Small intestine (tissue), 16 donors: ENCODE results near the gene DDN. TPM values are rescaled to one million over a fixed set of nuclear protein-coding genes. Genes with fewer than 3 reads are reported as not detected.

Source experiments
- DNase-seq, 2 donors: peaks; one replicate each; pipeline versions ENCODE4 v3.0.0 to v3.0.0-alpha.2; 2013
- FAIRE-seq: peaks from 2 replicates; lab custom pipeline; 2012; peaks lifted over from hg19 to GRCh38; lab: Jason Lieb, UNC
- H3K27ac ChIP-seq, 3 donors: one replicate each; pipeline ENCODE4 v1.5.1; 2013; ENCODE audit warnings: low read length in 2 of 3, mild to moderate bottlenecking in 2 of 3, control low read depth in 1 of 3, inconsistent platforms in 1 of 3, low read depth in 1 of 3, moderate library complexity in 1 of 3
- H3K27me3 ChIP-seq, 3 donors: one replicate each; pipeline ENCODE4 v1.6.1; 2013; ENCODE audit warnings: low read length in 3 of 3, inconsistent platforms in 1 of 3; ENCODE audit not compliant: control insufficient read depth in 3 of 3, insufficient read depth in 3 of 3
- H3K36me3 ChIP-seq, 3 donors: one replicate each; pipeline ENCODE4 v1.6.1; 2013; ENCODE audit warnings: low read length in 3 of 3, inconsistent platforms in 1 of 3, low read depth in 1 of 3, mild to moderate bottlenecking in 1 of 3, moderate library complexity in 1 of 3; ENCODE audit not compliant: control insufficient read depth in 3 of 3, insufficient read depth in 2 of 3
- H3K4me1 ChIP-seq, 3 donors: one replicate each; pipeline ENCODE4 v1.6.1; 2013; ENCODE audit warnings: low read length in 2 of 3, inconsistent platforms in 1 of 3, low read depth in 1 of 3, mild to moderate bottlenecking in 1 of 3, moderate library complexity in 1 of 3; ENCODE audit not compliant: control insufficient read depth in 3 of 3, insufficient read depth in 2 of 3
- H3K4me3 ChIP-seq, 3 donors: one replicate each; pipeline ENCODE4 v1.5.1; 2013; ENCODE audit warnings: low read length in 3 of 3, control low read depth in 1 of 3, inconsistent platforms in 1 of 3, low read depth in 1 of 3, mild to moderate bottlenecking in 1 of 3, moderate library complexity in 1 of 3
- H3K9me3 ChIP-seq, 2 donors: one replicate each; pipeline ENCODE4 v1.6.1; 2013; ENCODE audit warnings: low read depth in 1 of 2, low read length in 1 of 2; ENCODE audit not compliant: control insufficient read depth in 2 of 2, insufficient read depth in 1 of 2
- WGBS, 3 donors: extraction: QIAGEN DNeasy Blood & Tissue Kit; methylation state at CpG; one replicate each; pipeline ENCODE4 v1.1.7; 2013; 5-methylcytosine and 5-hydroxymethylcytosine counted together
- long read RNA-seq, 10 donors: transcript quantifications; one replicate each; lab custom pipeline, GENCODE V29; 2026
- polyA plus RNA-seq, 4 donors: library from polyadenylated mRNA; stranded (reverse) in 3 of 4; unstranded in 1 of 4; fragments of 200-250 nt in 3 of 4; fragments of 120-200 nt in 1 of 4; gene quantifications; one replicate each; pipeline versions ENCODE4 v1.2.1 to v1.2.3, GENCODE V29; 2013
- donor health status: healthy with polysubstance abuse.
- donor health status: control.
- donor health status: control.
- donor health status: Bipolar disorder and iron deficiency.
- donor health status: healthy.

Gene DDN
- under 1 TPM in 3 of 4 donors, not detected in 1; 0.16 to 0.22 (median 0.19) TPM for polyA plus RNA-seq
- long read RNA-seq, donor 1 = 0 reads
- long read RNA-seq, donor 2 = 0 reads
- long read RNA-seq, donor 3 = 0 reads
- long read RNA-seq, donor 4 = 0 reads
- long read RNA-seq, donor 5 = 0 reads
- long read RNA-seq, donor 6 = 0 reads
- long read RNA-seq, donor 7 = 0 reads
- long read RNA-seq, donor 8 = 0 reads
- long read RNA-seq, donor 9 = 0 reads
- long read RNA-seq, donor 10 = 0 reads

DNA sequence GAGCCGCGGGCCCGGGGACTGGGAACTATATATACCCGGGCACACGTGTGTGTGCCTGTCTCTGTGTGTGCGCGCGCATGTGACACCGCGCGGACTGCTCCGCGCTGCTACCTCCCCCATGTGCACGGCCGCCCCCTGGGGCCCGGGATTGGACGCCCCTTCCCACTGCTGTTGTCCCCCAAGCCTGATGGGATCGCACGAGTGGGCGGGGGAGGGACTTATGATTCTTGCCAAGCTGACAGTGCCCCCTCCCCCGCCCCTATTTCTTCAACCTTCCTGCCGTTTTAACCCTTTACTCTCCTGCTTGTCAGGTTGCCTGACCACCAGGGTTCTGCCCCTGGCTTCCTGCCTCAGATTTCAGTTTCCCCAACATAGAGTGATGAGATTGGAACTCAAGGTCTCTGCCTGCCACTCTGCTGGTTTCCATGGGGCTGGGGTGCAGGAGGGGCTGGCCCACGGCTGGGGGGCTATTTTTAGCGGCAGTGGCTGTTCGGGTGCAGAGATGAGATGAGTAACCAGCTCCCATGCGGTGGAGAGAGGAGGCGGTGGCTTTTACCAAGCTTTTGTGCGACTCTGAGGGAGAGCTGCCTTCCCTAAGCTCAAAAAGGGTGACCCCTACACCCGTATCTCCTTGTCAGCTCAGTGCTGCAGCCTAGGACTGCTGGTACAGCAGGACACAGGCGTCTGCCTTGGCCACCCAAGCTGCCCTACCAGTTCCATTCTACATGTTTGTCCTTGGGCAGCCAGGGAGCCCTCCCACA is at the start of gene DDN:
Gene DDN (minus strand): TSS at position 5 of the 761 bp plus-strand sequence. CDS start 88 bp downstream, outside the sequence.
- Histone ChIP-seq H3K9me3 (no peaks in the 10 kb centered on the region), H3K36me3 (peaks cover 11 to 32% (median 12%) of the 10 kb centered on the region in 3 donors), H3K27ac (no peak within 1 kb of the TSS), H3K4me3 (peak within 1 kb of the TSS; percentile 23 to 60 (median 34)), H3K27me3 (peaks cover 0 to 58% (median 6%) of the 10 kb centered on the region in 3 donors), H3K4me1 (peaks cover 3 to 36% (median 7%) of the 10 kb centered on the region in 3 donors)
- DNase-seq (peak in 1 of 2 donors; percentile 64), FAIRE-seq (no peak)
- WGBS, 3 donors = 5 to 6% (median 6%) methylated on average over 24 to 30 of the region's 30 CpGs

- no peak for DNase-seq
- H3K4me1 ChIP-seq = no peaks in the 10 kb centered on the region
These were observed 49.8 kb upstream of the DDN start for GRCh38 chr12:49048953-49049352.

DNA sequence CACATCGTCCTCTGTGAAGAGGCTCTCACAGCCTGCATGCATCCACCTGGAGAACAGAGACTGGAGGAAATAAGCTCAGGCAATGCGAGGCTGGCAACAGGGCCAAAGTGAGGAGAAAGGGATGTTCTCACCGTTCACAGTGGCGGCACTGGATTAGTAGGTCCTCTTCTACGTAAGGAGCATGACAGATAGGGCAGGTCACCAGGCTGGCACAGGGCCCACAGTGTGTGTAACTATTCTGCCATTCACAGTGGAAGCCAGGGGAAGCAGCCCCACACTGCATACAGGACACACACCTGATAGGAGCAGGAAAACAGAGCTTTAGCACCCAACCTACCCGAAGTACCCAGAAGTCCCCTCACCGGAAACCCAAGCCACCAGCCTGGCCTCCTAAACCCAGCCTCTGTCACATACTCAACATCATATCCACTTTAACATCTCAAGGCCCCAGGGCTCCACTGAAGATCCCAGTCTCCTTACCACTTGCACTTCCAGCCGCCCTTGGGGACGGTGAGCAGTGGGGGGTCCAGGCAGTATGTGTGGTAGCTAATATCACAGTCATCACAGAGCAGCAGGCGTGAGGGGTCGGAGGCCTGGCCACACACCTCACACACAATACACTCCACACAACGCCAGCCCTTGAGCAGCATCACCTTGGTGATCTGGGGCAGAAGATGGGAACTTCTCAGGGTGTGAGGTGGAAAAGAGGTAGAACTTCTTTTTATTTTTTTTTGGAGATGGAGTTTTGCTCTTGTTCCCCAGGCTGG is 47.1 kb upstream of the DDN start:
- Histone ChIP-seq H3K36me3 (peaks cover 38 to 94% (median 61%) of the 10 kb centered on the region in 3 donors), H3K27me3 (no peaks in the 10 kb centered on the region), H3K4me1 (no peaks in the 10 kb centered on the region), H3K27ac (no peak overlapping the region), H3K4me3 (no peak overlapping the region), H3K9me3 (no peaks in the 10 kb centered on the region)
- DNase-seq (no peak), FAIRE-seq (no peak)
- WGBS, 3 donors = 95 to 96% (median 95%) methylated on average over 12 of the region's 12 CpGs

More at GRCh38 chr12:49048953-49049352, 49.8 kb upstream of the DDN start:
- H3K36me3 ChIP-seq = peaks cover 38 to 93% (median 63%) of the 10 kb centered on the region in 3 donors
- H3K27ac ChIP-seq = no peak overlapping the region
- FAIRE-seq = no peak
- no peak overlapping the region for H3K4me3 ChIP-seq
- 93 to 94% (median 94%) methylated on average over 10 of the region's 10 CpGs for WGBS, 3 donors
- H3K9me3 ChIP-seq = no peaks in the 10 kb centered on the region
- no peaks in the 10 kb centered on the region for H3K27me3 ChIP-seq

DNA sequence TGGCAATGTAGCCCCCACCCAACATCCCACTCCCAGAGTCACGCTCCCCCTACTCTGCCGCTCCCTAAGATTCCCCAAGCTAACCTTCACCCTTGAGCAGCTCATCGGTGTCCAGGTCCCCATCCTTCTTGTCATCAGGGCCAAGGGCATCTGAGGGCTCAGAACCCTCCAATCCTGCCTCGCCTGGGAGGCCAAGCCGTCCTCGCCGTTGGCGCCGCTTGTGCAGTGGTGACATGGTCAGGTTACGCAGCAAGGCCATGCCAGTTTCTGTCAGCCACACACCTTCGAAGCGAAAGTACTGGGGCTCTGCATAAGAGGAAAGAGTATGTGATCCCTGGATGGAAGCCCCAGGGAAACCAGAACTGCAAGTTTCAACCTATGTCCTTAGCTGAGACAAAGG is 45.5 kb upstream of the DDN start:
- H3K36me3 ChIP-seq = peaks cover 39 to 94% (median 60%) of the 10 kb centered on the region in 3 donors
- H3K27ac ChIP-seq = no peak overlapping the region
- FAIRE-seq (no peak), DNase-seq (no peak)
- H3K4me1 ChIP-seq = no peaks in the 10 kb centered on the region
- H3K27me3 ChIP-seq = no peaks in the 10 kb centered on the region
- no peak overlapping the region for H3K4me3 ChIP-seq
- WGBS, 3 donors = 95 to 97% (median 95%) methylated on average over 12 of the region's 12 CpGs
- H3K9me3 ChIP-seq = no peaks in the 10 kb centered on the region

DNA sequence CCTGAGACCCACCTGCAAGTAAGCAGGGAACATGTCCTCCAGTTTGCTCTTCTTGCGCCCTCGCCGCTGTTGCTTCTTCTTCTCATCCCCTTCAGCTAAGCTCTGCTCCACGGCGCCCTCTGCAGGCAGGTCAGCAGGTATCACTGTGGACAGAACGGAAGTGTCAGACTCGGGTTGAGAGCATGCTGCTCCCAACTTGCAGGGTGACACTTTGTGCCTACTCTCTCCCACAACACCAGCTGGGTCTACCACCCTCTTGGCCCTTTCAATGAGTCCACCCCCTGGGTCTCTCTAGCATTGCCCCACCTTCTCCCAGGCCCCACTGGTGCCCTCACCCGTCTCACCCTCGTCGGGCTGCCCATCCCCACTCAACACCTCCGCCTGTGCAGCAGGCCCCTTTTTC is 44.7 kb upstream of the DDN start:
- no peaks in the 10 kb centered on the region for H3K4me1 ChIP-seq
- H3K36me3 ChIP-seq = peaks cover 40 to 94% (median 63%) of the 10 kb centered on the region in 3 donors
- FAIRE-seq (no peak), DNase-seq (peak; percentile 58 to 66)
- no peaks in the 10 kb centered on the region for H3K27me3 ChIP-seq
- no peak overlapping the region for H3K27ac ChIP-seq
- H3K4me3 ChIP-seq = no peak overlapping the region
- 58 to 60% (median 60%) methylated on average over 11 of the region's 11 CpGs for WGBS, 3 donors
- no peaks in the 10 kb centered on the region for H3K9me3 ChIP-seq

- H3K27ac ChIP-seq = no peak overlapping the region
- no peaks in the 10 kb centered on the region for H3K4me1 ChIP-seq
- 92 to 95% (median 94%) methylated on average over 4 of the region's 4 CpGs for WGBS, 3 donors
- no peaks in the 10 kb centered on the region for H3K9me3 ChIP-seq
- DNase-seq = no peak
- H3K4me3 ChIP-seq = no peak overlapping the region
- H3K27me3 ChIP-seq = no peaks in the 10 kb centered on the region
- FAIRE-seq = no peak
- H3K36me3 ChIP-seq = peaks cover 41 to 98% (median 63%) of the 10 kb centered on the region in 3 donors
These were observed 44.1 kb upstream of the DDN start for GRCh38 chr12:49043241-49043640.

GRCh38 chr12:49041881-49042484 is 42.8 kb upstream of the DDN start:
- peaks cover 46 to 99% (median 68%) of the 10 kb centered on the region in 3 donors for H3K36me3 ChIP-seq
- H3K9me3 ChIP-seq = no peaks in the 10 kb centered on the region
- no peak overlapping the region for H3K27ac ChIP-seq
- no peaks in the 10 kb centered on the region for H3K27me3 ChIP-seq
- no peaks in the 10 kb centered on the region for H3K4me1 ChIP-seq
- DNase-seq (no peak), FAIRE-seq (no peak)
- H3K4me3 ChIP-seq = no peak overlapping the region
- 87 to 92% (median 90%) methylated on average over 17 to 18 of the region's 18 CpGs for WGBS, 3 donors
